ENCODE data around the gene USH1G.
"Not testable (repeated sequence)": the region's sequence is repeated elsewhere in the genome, so short reads cannot be mapped to it uniquely, and the experiment has no call there.

The USH1G gene

DNA sequence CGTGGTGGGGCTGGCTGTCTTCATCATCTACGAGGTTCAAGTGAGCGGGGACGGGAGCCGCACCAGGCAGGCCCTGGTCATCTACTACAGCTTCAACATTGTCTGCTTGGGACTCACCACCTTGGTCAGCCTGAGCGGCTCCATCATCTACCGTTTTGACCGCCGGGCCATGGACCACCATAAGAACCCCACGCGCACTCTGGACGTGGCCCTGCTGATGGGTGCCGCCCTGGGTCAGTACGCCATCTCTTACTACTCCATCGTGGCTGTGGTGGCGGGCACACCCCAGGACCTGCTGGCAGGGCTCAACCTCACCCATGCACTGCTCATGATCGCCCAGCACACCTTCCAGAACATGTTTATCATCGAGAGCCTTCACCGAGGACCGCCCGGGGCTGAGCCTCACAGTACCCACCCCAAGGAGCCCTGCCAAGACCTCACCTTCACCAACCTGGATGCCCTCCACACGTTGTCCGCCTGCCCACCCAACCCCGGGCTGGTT, 7.5 kb upstream of the USH1G start:
- DNase-seq (ENCODE audit: low read depth), result no peak

DNA sequence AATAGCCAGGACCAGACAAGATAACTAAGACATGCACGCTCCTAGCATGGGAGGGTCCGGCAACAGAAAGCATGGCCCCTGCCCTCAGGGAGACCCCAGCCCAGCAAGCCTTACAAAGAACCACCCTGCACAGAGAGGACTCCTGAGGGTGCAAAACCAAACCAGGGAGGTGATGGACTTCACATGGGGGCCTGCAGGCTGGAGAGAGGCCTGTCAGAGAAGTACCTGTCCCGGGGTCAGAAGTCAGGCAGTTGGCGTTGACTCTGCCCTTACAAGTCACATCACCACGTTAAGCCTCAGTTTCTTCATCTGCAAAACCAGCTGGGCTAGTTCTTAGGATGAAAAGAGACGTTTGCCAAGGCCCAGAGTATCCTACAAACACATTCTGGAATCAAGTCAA, 5.7 kb upstream of the USH1G start:
- DNase-seq (ENCODE audit: low read depth), result no peak

DNA sequence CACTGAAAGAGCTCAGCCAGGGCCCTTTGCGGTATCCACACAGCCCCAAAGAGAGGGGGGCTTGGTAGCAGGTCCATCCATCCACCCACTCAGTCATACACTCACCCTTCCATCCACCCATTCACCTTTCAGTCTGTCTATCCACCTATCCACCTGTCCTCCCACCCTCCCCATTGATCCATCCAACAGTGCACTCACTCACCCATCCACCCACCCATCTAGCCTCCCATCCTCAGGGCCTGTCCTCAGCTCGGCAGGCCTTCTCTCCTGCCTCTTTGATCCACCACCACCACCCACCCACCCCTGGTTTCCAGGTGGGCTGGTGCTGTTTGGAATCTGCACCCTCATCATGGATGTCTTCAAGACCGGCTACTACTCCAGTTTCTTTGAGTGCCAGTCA, 2.2 kb upstream of the USH1G start:
- DNase-seq (ENCODE audit: low read depth), result no peak

DNA sequence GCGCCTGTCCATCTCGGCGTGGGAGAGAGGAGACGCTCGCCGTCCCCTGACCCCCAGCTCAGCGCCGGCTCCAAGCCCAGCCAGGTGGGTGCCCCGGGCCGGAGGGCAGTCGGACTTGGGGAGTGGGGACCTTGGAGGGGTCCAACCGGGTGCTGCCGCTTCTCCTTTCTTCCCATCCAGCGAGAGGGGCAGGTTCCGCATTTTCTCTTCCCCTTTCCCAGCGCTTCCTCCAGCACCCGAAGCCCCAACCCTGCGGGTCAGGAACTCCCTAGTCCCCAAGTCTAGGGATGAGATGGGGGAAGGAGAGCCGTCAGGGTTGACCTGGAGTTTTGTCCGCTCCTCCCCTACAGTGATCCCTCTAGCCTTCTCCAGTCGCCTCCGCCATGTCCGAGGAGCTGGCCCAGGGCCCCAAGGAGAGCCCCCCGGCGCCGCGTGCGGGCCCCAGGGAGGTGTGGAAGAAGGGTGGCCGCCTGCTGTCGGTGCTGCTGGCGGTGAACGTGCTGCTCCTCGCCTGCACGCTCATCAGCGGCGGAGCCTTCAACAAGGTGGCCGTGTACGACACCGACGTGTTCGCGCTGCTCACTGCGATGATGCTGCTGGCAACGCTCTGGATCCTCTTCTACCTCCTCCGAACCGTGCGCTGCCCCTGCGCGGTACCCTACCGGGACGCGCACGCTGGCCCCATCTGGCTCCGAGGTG, 1.3 kb upstream of the USH1G start, which contains the start of gene OTOP2:
Gene OTOP2, plus strand, starts transcription at position 24 of the 699 bp plus-strand sequence. Its CDS starts 360 bp downstream, at position 384.
- DNase-seq (ENCODE audit: low read depth), result no peak

DNA sequence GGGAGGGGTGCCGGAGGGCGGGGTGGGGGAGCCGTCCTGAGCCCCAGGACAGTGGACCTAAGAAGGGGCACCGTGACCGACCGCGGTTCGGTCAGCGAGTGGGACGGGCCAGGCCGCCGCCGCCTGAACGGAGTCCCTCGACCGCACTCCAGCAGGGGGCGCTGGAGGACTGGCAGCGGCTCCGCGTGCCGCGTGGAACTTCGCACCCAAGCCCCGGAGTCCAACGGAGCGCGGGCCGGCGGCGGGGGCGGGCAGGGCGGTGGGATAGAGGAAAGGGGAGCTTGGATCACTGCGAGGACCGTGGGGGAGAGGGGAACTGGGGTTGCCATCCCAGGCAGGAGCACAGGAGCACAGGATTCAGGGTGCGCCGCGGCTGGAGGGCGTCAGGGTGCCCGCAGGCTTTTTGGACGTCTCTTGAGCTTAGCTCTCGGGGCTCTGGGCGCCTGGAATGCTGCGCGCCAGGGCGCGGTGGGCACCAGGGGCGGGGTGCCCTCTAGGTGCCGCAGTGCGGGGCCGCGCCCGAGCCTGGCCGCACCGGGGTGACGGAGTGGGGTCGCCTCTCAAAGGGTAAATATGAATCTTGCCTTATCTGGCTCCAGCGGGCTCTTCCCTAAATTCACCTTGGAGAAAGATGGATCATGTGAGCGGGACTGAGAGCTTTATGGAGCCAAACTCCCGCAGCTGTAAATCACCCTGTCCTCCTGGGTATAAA, 639 bp upstream of the USH1G start:
- peak; percentile 60 for DNase-seq (ENCODE audit: low read depth)

DNA sequence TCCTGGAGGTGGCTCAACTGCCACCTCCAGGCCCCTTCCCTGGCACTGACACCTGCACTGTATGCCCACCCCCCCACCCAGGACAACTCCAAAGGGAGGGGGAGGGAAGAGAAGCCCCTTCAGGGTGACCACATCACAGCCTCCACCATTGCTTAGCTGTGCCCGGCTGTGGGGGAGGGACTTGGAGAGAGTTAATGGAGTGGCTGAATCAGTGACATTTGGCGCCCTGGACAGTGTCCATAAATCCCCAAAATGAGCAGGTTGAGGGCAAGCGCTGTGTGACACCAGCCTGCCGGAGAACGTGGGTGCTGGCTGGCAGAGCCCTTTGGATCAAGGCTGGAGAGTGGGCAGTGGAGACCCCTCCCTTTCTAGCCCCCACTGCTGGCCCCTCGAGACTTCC, 883 bp downstream of the USH1G start:
- DNase-seq (ENCODE audit: low read depth), result no peak

DNA sequence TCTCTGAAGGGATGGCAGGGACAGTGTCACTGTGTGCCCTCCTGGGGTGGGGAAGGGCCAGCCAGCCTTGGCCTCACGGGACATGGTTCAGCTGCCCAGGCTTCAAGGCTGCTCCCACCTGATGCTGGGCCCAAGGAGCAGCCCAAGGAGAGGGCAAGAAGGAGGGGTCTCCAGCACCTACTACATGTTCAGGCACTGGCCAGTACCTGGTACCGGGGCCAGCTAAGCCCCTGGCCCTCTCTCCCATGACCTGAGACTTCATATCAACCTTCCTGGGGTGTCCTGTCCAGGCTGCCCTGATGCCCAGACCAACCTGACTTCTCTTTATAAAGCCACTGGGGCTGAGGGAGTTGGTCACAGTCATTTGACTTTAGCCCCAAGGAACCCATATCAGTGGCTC, 1.3 kb downstream of the USH1G start:
- DNase-seq (ENCODE audit: low read depth), result no peak

DNA sequence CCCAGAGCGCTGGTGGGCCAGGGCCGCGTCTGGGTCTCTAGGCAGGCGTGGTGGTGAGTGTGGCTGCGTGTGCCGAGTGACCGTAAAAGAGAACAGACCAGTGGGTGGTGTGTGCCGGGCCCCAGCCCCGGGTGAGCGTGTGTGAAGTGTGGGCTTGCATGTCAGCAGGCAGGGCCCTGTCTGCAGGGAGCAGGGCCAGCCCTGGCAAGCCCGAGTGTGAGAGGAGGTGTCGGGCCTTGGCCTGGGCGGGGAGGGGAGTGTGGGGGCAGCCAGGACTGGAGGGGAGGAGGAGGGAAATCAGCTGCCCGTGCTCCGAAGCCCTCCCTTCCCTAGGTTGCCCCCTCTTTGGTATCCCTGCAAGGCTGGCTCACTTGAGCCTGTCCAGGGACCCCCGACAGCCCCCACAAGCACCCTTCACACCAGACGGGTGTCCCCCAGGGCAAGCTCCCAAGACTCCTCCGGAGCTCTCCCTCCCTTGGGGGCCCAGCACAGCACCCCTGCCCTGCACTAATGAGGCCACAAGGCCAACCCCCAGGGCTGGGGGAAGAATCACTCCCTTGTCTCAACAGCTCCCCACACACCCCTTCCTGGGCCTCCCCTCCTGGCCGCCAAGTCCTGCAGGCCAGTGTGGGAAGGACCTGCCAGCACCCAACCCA, 1.9 kb downstream of the USH1G start:
- no peak for DNase-seq (ENCODE audit: low read depth)

DNA sequence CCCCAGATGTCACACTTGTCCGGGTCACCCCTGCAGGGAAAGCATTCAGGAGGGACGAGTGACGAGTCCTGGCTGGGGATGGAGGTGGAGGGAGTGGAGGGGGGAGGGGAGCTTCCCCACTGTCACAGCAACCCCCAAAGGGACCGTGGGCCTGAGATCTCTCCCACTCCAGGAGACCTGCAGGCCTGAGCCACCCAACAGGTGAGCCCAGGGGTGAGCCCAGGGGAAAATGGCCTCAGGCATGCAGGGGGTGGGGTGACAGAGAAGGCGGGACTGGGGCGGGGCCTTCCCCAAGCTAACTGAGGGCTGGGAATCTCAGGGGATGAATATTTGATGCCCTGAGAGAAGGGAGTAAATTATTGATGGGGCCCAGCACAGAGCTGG, 2.4 kb downstream of the USH1G start:
- no peak for DNase-seq (ENCODE audit: low read depth)

DNA sequence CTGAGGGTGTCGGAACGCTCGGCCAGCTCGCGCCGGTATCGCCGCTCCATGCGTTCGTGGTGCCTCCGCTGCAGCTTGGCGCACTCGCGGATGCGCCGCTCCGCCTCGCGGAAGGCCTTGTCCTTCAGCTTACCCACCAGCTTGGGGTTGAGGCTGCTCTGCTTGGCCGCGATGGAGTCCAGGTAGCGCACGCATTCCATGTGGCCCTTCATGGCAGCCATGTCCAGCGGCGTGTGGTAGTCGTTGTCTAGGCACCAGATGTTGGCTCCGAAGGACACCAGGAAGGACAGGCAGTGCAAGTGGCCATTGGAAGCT, 2.8 kb downstream of the USH1G start:
- no peak for DNase-seq (ENCODE audit: low read depth)

DNA sequence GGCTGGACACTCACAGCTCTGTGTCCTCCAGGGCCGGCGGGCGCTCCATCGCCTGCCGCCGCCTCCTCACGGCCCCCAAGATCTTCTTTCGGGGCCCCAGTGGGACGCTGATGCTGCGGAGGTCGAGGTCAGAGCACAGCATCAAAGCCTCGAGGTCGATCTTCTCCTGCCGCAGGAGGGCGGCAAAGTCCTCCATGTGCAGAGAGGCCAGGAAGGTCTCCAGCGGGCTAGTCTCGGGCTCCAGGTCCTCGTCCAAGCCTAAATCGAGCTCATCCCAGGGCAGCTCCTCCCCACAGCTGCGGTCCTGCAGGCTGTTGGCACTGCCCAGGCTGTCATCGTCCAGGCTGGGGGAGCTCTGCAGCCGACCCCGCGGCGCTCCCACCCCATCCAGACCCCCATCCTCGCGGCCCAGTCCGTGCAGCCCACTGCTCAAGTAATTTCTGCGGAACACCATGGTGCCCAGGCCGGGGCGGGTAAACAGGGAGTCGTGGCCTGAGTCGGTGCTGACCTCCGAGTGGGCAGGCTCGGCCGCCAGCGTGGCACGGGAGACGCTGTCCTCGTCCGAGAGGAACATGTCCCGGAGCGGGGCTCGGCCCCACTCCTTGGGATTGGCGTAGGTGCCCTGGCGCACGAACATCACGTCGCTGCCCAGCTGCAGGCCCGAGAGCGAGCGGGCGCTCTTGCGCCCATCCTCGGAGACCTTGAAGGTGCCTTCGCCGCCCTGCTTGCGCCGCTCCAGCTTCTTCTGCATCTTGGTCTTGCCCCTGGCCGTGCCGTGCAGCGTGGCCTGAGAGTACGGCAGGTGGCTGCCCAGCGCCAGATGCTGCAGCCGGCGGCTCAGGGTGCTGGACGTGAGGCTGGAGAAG, 3.4 kb downstream of the USH1G start:
- no peak for DNase-seq (ENCODE audit: low read depth)

DNA sequence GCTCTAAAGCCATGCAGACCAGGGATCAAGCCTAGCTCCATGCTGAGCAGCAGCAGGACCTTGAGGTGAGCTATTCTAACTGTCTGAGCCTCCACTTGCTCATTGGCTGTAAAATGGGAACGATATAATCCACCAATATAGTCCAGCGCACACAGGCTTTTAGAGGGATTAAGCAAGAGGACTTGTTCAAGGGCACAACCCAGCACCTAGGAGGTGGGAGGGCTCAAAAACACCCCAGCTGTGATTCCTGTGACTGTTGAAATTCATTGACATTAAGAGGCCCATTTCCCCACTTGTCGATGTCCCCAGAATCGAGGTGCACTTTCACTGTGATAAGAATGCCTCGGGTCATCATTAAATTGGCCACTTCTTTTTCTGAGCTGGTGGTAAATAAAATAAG, 4.1 kb downstream of the USH1G start:
- DNase-seq (ENCODE audit: low read depth), result no peak

DNA sequence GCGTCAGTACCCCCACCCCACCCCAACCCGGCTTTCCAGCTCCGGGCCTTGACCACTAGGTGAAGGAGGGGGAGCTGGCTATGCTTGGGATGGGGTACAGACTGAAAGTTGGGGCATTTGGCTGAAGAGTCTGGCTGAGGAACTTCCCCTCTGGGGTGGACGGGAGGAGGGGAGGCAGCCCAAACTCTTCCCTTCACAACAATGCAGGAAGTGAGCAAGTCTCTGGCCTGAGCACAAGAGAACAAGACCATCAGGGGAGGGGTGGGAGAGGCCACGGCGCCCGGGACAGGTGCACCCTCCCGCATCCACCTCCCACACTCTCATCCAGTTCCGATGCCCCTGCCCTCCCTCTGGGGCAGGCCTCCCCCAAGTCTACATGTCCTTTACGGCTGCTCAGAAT, 5.6 kb downstream of the USH1G start:
- DNase-seq (ENCODE audit: low read depth), result no peak

DNA sequence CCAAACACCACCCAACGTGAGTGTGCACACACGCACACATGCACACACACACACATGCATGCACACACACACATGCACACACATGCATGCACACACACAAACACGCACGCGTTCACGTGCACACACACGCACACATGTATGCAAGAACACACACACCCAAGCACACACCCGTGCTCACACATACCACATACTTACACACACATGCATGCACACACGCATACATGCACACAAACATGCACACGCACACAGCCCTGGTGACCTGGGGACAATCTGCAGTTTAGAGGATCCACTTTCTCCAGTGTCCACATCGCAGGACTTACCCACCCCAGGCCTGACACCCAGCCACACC, 6.2 kb downstream of the USH1G start:
- DNase-seq (ENCODE audit: low read depth), result no peak

DNA sequence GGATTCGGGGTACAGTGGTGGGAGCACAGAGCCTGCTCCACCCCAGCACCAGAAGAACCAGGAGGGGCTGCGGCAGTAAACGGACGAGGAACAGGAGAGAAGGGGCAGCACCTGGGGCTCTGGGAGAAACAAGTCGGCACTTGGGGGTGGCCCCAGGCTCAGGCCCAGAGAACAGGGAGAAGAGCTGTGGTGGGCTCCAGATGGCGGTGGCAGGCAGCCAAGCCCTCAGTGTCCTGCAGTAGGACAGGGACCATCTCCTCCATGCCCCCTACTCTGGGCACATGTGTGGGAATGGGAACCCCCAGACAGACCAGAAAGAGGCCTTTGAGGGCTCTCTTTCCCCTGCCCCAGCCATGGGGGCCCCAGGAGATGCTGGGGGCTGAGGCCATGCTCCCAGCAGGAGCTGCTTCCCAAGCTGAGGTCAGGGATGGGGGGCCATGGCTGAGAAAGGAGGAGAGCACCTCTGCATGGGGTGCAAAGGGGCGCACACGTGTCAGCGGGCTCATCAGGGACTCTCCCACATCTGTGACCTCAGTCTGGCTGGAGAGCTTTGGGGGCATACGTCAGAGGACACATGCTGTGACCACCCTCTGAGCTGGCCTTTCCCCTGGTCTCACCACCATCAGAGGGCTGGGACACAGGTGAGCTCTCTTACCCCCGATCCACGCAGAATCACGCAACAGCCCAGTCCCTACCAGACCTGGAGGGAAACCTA, 6.8 kb downstream of the USH1G start:
- no peak for DNase-seq (ENCODE audit: low read depth)

DNA sequence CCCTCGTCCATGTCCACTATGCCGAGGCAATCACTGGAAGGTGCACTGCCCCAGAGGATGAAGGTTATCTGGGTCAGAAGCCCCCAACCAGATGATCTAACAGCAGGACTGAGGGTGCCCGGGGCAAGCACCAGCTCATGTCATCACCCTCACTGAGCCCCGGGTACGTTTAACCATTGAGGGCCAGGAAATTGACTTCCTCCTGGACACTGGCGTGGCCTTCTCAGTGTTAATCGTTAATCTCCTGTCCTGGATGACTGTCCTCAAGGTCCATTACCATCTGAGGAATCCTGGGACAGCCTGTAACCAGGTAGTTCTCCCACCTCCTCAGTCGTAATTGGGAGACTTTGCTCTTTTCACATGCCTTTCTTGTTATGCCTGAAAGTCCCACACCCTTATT, 11.6 kb downstream of the USH1G start:
- DNase-seq (ENCODE audit: low read depth), result not testable (repeated sequence)

DNA sequence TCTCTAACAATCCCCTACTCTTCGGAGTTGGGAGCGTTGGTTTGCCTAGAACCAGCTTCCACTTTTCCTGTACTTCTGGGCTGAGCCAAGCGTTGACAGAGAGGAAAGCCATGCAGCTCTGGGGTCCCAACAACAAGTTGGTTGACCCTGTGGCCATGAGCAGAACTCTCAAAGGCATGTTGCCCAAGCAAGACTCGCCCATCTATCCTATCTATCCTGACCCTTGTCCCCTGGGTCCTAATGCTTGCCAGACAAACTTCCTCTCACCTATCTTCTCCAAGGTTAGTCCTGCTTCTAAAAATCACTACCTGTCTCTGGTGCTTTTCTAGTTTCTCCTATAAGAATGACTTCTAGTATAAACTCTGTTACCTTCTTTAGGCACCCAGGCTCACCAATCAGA, 14.0 kb downstream of the USH1G start:
- DNase-seq (ENCODE audit: low read depth), result not testable (repeated sequence)

DNA sequence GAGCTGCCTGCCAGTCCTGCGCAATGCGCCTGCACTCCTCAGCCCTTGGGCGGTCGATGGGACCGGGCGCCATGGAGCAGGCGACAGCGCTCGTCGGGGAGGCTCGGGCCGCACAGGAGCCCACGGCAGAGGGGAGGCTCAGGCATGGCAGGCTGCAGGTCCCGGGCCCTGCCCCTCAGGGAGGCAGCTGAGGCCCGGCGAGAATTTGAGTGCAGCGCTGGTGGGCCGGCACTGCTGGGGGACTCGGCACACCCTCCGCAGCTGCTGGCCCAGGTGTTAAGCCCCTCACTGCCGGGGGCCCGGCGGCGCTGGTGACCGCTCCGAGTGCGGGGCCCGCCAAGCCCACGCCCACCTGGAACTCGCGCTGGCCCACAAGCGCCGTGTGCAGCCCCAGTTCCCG, 16.0 kb downstream of the USH1G start:
- DNase-seq (ENCODE audit: low read depth), result no peak

DNA sequence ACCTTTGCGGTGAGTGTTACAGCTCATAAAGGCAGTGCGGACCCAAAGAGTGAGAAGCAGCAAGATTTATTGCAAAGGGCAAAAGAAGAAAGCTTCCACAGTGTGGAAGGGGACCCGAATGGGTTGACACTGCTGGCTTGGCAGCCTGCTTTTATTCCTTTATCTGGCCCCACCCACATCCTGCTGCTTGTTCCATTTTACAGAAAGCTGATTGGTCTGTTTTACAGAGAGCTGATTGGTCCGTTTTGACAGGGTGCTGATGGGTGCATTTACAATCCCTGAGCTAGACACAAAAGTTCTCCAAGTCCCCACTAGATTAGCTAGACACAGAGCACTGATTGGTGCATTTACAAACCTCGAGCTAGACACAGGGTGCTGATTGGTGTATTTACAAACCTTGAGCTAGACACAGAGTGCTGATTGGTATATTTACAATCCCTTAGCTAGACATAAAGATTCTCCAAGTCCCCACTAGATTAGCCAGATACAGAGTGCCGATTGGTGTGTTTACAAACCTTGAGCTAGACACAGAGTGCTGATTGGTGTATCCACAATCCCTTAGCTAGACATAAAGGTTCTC, 16.8 kb downstream of the USH1G start:
- DNase-seq (ENCODE audit: low read depth), result not testable (repeated sequence)

DNA sequence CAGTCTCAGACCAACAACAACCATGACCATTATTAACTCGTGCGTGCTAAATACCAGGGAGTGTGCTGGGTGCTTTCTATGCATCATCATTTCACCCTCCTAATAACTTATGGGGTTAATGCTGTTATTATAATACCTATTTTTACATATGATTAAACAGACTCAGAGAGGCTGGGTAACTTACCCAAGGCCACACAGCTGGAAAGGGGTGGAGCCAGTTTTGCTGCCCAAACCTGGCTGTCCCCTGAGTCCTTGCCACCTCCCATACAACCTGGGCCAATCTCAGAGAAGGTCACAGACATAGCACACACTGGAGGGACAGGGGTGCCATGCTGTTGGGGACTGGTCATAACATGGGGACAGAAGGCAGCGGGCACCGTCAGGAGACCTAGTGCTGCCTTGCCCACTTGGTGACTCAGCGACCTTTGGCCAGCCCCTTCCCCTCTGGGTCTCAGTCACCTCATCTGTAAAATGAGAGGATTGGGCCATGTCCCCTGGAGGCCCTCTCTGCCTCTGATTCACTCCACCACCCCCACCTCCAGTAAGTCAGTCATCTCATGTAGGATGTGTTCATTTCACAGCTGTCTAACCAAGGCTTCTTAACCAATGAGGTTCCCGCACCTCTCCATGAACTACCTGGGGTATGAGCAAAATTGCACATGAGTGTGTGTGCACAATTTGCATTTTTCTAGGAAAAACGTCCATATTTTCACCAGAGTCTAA, 18.2 kb downstream of the USH1G start:
- no peak for DNase-seq (ENCODE audit: low read depth)

DNA sequence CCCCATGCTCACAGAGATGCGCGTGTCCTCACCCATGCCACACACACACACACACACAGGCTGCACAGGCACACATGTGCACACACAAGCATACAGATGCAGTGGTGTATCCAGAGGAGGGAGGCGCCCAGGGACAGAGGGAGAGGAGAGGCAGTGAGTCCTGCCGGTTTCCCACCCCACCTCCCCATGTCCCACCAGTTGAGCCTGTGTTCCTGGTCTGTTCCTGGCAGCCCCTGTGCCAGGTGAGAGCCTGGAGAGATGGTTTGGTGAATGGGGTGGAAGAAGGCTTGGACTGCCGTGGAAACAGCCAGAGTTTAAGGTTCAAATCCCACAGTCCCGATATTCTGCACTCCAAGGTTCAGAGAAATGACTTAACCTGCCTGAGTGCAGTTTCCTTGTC, 19.4 kb downstream of the USH1G start:
- DNase-seq (ENCODE audit: low read depth), result no peak

All from stimulated activated CD8-positive, alpha-beta memory T cell treated with anti-CD3 and anti-CD28 coated beads, Interleukin-4, amount 100 ng/mL, for 24 hours (primary cell).